IMR-90 (cell line): ENCODE results near the gene MLLT1. TPM values are rescaled to one million over a fixed set of nuclear protein-coding genes. Genes with fewer than 3 reads are reported as not detected.

Experiments used
- ATAC-seq: fragments of 200-7000 bp; cut with Tn5 transposase; 2 replicates; pipeline ENCODE4 v1.9.1; 2020; ENCODE audit warnings: low read depth, mild to moderate bottlenecking, moderate library complexity
- BruUV-seq: library from RNA; stranded (reverse); fragments of 400-500 nt; replicated peaks from 2 replicates; lab custom pipeline; 2021; lab: Mats Ljungman, UMichigan
- CTCF ChIA-PET: fragments of 300-600 bp; formaldehyde crosslinking; extraction: SDS; loops from one replicate; lab custom pipeline; 2021; ENCODE audit warnings: antibody characterized with exemption; lab: Yijun Ruan, JAX
- POLR2A ChIA-PET: fragments of 300-600 bp; sonication (Branson Sonifier 250); formaldehyde crosslinking; loops from one replicate; lab custom pipeline; 2022; ENCODE audit warnings: antibody characterized with exemption; ENCODE audit not compliant: unreplicated experiment; lab: Charles Lee
- DNase-seq: peaks from one replicate; pipeline ENCODE4 v3.0.0; 2013
- H2AFZ ChIP-seq: replicated peaks from 2 replicates; pipeline ENCODE3; 2013; ENCODE audit warnings: low read length, mild to moderate bottlenecking; ENCODE audit not compliant: poor library complexity
- H2AK5ac ChIP-seq: 2 replicates; pipeline ENCODE4 v1.6.1; 2013; ENCODE audit warnings: low read depth, low read length, inconsistent platforms
- H2AK9ac ChIP-seq: replicated peaks from 2 replicates; pipeline ENCODE3; 2013; ENCODE audit warnings: mild to moderate bottlenecking, low read depth, low read length, moderate library complexity; ENCODE audit not compliant: poor library complexity
- H2BK120ac ChIP-seq: 2 replicates; pipeline ENCODE4 v1.6.1; 2013; ENCODE audit warnings: low read depth, low read length, inconsistent platforms
- H2BK15ac ChIP-seq: 3 replicates; pipeline ENCODE4 v1.6.1; 2013; ENCODE audit warnings: low read depth, low read length, inconsistent platforms
- H2BK20ac ChIP-seq: 2 replicates; pipeline ENCODE4 v1.6.1; 2013; ENCODE audit warnings: low read depth, mild to moderate bottlenecking, inconsistent platforms, low read length, moderate library complexity
- H2BK5ac ChIP-seq: 2 replicates; pipeline ENCODE4 v1.6.1; 2013; ENCODE audit warnings: mild to moderate bottlenecking, low read depth, low read length, inconsistent platforms; ENCODE audit not compliant: poor library complexity, severe bottlenecking
- H3K14ac ChIP-seq: replicated peaks from 2 replicates; pipeline ENCODE4 v1.6.1; 2013; ENCODE audit warnings: low read depth, low read length, inconsistent platforms
- H3K18ac ChIP-seq: 2 replicates; pipeline ENCODE4 v1.6.1; 2013; ENCODE audit warnings: low read depth, low read length, control low read depth
- H3K23ac ChIP-seq: 2 replicates; pipeline ENCODE4 v1.6.1; 2013; ENCODE audit warnings: low read depth, low read length, inconsistent platforms
- H3K27ac ChIP-seq: 2 replicates; pipeline ENCODE4 v1.5.1; 2013; ENCODE audit warnings: mild to moderate bottlenecking, control low read depth, low read length; ENCODE audit not compliant: insufficient read depth
- H3K27me3 ChIP-seq: 2 replicates; pipeline ENCODE4 v1.6.1; 2013; ENCODE audit warnings: low read length; ENCODE audit not compliant: control insufficient read depth, insufficient read depth
- H3K36me3 ChIP-seq: 2 replicates; pipeline ENCODE4 v1.6.1; 2013; ENCODE audit warnings: low read length, mixed read lengths; ENCODE audit not compliant: control insufficient read depth, insufficient read depth
- H3K4ac ChIP-seq: 2 replicates; pipeline ENCODE4 v1.6.1; 2013; ENCODE audit warnings: low read depth, low read length, inconsistent platforms
- H3K4me1 ChIP-seq: 2 replicates; pipeline ENCODE4 v1.6.1; 2013; ENCODE audit warnings: low read length, mixed read lengths; ENCODE audit not compliant: control insufficient read depth, insufficient read depth
- H3K4me2 ChIP-seq: 2 replicates; pipeline ENCODE4 v1.6.1; 2013; ENCODE audit warnings: low read depth, mild to moderate bottlenecking, control low read depth, low read length, moderate library complexity
- H3K4me3 ChIP-seq: 2 replicates; pipeline ENCODE4 v1.5.1; 2013; ENCODE audit warnings: low read depth, mild to moderate bottlenecking, control low read depth, low read length, moderate library complexity; ENCODE audit not compliant: insufficient read depth
- H3K56ac ChIP-seq: 2 replicates; pipeline ENCODE4 v1.6.1; 2013; ENCODE audit warnings: low read length, inconsistent platforms; ENCODE audit not compliant: insufficient read depth; ENCODE audit errors: extremely low read depth
- H3K79me1 ChIP-seq, 2 experiments: 2 replicates each; pipeline ENCODE4 v1.6.1; 2013; ENCODE audit warnings: low read length in 2 of 2, inconsistent platforms in 1 of 2, low read depth in 1 of 2
- H3K9ac ChIP-seq: 2 replicates; pipeline ENCODE4 v1.6.1; 2013; ENCODE audit warnings: low read depth, low read length, control low read depth
- H3K9me1 ChIP-seq: 2 replicates; pipeline ENCODE4 v1.6.1; 2013; ENCODE audit warnings: low read length, inconsistent platforms; ENCODE audit not compliant: insufficient read depth
- H3K9me3 ChIP-seq: 2 replicates; pipeline ENCODE4 v1.6.1; 2013; ENCODE audit warnings: low read length; ENCODE audit not compliant: control insufficient read depth, insufficient read depth
- H4K20me1 ChIP-seq: 2 replicates; pipeline ENCODE4 v1.6.1; 2013; ENCODE audit warnings: low read length, inconsistent platforms; ENCODE audit not compliant: insufficient read depth
- H4K5ac ChIP-seq: 2 replicates; pipeline ENCODE4 v1.6.1; 2013; ENCODE audit warnings: mild to moderate bottlenecking, low read depth, low read length, control low read depth
- H4K8ac ChIP-seq, 2 experiments: 2 replicates each; pipeline ENCODE4 v1.6.1; 2013; ENCODE audit warnings: low read depth in 2 of 2, low read length in 2 of 2, control low read depth in 1 of 2, inconsistent platforms in 1 of 2
- H4K91ac ChIP-seq: 2 replicates; pipeline ENCODE4 v1.6.1; 2013; ENCODE audit warnings: low read depth, low read length, inconsistent platforms; ENCODE audit not compliant: insufficient read depth
- BHLHE40 ChIP-seq: fragments of 150-350 bp; IDR thresholded peaks from 2 replicates; pipeline ENCODE4 v1.6.1; 2016; ENCODE audit warnings: mild to moderate bottlenecking, low read depth, low read length
- CEBPB ChIP-seq: IDR thresholded peaks from 2 replicates; pipeline ENCODE4 v1.6.1; 2012; ENCODE audit warnings: low read depth, low read length, improper control_type of control experiment
- CHD1 ChIP-seq: IDR thresholded peaks from 2 replicates; pipeline ENCODE4 v1.6.1; 2012; ENCODE audit warnings: low read depth, low read length, improper control_type of control experiment
- CTCF ChIP-seq: conservative IDR thresholded peaks from 2 replicates; pipeline ENCODE4 v1.5.1; 2012; ENCODE audit warnings: mild to moderate bottlenecking, low read depth, low read length, improper control_type of control experiment
- FOS ChIP-seq: fragments of 150-350 bp; IDR thresholded peaks from 2 replicates; pipeline ENCODE4 v1.6.1; 2016; ENCODE audit warnings: low read depth, low read length
- MAFK ChIP-seq: IDR thresholded peaks from 2 replicates; pipeline ENCODE4 v1.6.1; 2012; ENCODE audit warnings: low read depth, low read length, improper control_type of control experiment
- MAZ ChIP-seq: IDR thresholded peaks from 2 replicates; pipeline ENCODE4 v1.6.1; 2012; ENCODE audit warnings: low read depth, mild to moderate bottlenecking, low read length, improper control_type of control experiment, moderate library complexity, borderline replicate concordance
- MXI1 ChIP-seq: IDR thresholded peaks from 2 replicates; pipeline ENCODE4 v1.6.1; 2012; ENCODE audit warnings: low read depth, mild to moderate bottlenecking, low read length, moderate library complexity, borderline replicate concordance
- POLR2A ChIP-seq: IDR thresholded peaks from 2 replicates; pipeline ENCODE4 v1.6.1; 2012; ENCODE audit warnings: mild to moderate bottlenecking, low read depth, low read length
- RCOR1 ChIP-seq: IDR thresholded peaks from 2 replicates; pipeline ENCODE4 v1.6.1; 2012; ENCODE audit warnings: mild to moderate bottlenecking, low read length, improper control_type of control experiment; ENCODE audit not compliant: insufficient replicate concordance
- RFX5 ChIP-seq: IDR thresholded peaks from 2 replicates; pipeline ENCODE4 v1.8.0; 2012; ENCODE audit warnings: low read depth, mild to moderate bottlenecking, low read length, moderate library complexity
- SMC3 ChIP-seq: fragments of 150-350 bp; IDR thresholded peaks from 2 replicates; pipeline ENCODE4 v1.6.1; 2016; ENCODE audit warnings: low read depth, mild to moderate bottlenecking, antibody characterized with exemption, low read length, moderate library complexity
- USF2 ChIP-seq: fragments of 150-350 bp; IDR thresholded peaks from 2 replicates; pipeline ENCODE4 v1.6.1; 2017; ENCODE audit warnings: mild to moderate bottlenecking, antibody characterized with exemption, low read length, low read depth
- WGBS, 2 experiments: methylation state at CpG; one replicate each; pipeline versions ENCODE4 v1.1.5 to v1.1.7; 2013; ENCODE audit warnings: missing lambda C conversion rate in 2 of 2; ENCODE audit not compliant: insufficient read length in 1 of 2; ENCODE audit errors: extremely low coverage in 2 of 2; 5-methylcytosine and 5-hydroxymethylcytosine counted together
- dilution Hi-C: fragments of 300-500 bp; cut with HindIII; formaldehyde crosslinking; loops from one replicate; pipeline ENCODE4 v1.14.3; 2018; ENCODE audit warnings: low sequenced_read_pairs; ENCODE audit not compliant: unreplicated experiment
- in situ Hi-C: fragments of 300-500 bp; cut with MboI; formaldehyde crosslinking; loops from 3 replicates; pipeline ENCODE4 v1.14.3; 2019; ENCODE audit warnings: low sequenced_read_pairs, inconsistent platforms, mixed read lengths
- intact Hi-C: fragments of 100-400 bp; cut with micrococcal nuclease; formaldehyde crosslinking; loops from 2 replicates; pipeline ENCODE4 v1.10.0; 2022
- polyA plus RNA-seq, 3 experiments: library from polyadenylated mRNA; depleted of rRNA; stranded (reverse); fragments of >200 nt; gene quantifications; 2 replicates each; pipeline ENCODE4 v1.2.3, GENCODE V29; 2012; ENCODE audit warnings: low replicate concordance in 1 of 3
- total RNA-seq: library from RNA; depleted of rRNA; stranded (reverse); fragments of >200 nt; gene quantifications from 2 replicates; pipeline ENCODE4 v1.2.3, GENCODE V29; 2012

Gene MLLT1
- total and polyA plus RNA-seq, 2 of the 4 experiments (the other 2 are of a cell fraction): 1.3 to 30.6 TPM

GRCh38 chr19:6260376-6260775 is 19.4 kb downstream of the MLLT1 start:
- CTCF ChIA-PET: no interaction called here

More at GRCh38 chr19:6260376-6260775, 19.4 kb downstream of the MLLT1 start:
- no peak overlapping the region for H4K91ac ChIP-seq
- no peak overlapping the region for H2BK20ac ChIP-seq
- H3K9me1 ChIP-seq: peaks cover 17% of the 10 kb centered on the region
- no peak overlapping the region for H3K18ac ChIP-seq
- DNase-seq (no peak), ATAC-seq (no peak)
- H3K27me3 ChIP-seq: no peaks in the 10 kb centered on the region
- no peak overlapping the region for H4K8ac ChIP-seq
- WGBS, 2 experiments: 100% methylated on average over 5 of the region's 9 CpGs; no CpG with 5 or more reads in 1 of the 2 experiments
- TF ChIP-seq MAZ (no peak), BHLHE40 (no peak), CHD1 (no peak), MAFK (no peak), CTCF (no peak), CEBPB (no peak), USF2 (no peak), RCOR1 (no peak), SMC3 (no peak), RFX5 (no peak), MXI1 (no peak), POLR2A (no peak), FOS (no peak)
- dilution Hi-C loops: no loop called here
- H3K4me3 ChIP-seq: no peak overlapping the region
- H2AK5ac ChIP-seq: no peak overlapping the region
- H2BK120ac ChIP-seq: no peak overlapping the region
- H3K4me1 ChIP-seq: peaks cover 22% of the 10 kb centered on the region
- H2AFZ ChIP-seq: peak overlapping the region; percentile 2
- no peak overlapping the region for H3K56ac ChIP-seq
- no peak overlapping the region for H4K5ac ChIP-seq
- H2AK9ac ChIP-seq: no peak overlapping the region
- H3K9ac ChIP-seq: no peak overlapping the region
- POLR2A ChIA-PET: no interaction called here
- H2BK15ac ChIP-seq: no peak overlapping the region
- no peak overlapping the region for H3K14ac ChIP-seq
- H3K4ac ChIP-seq: no peak overlapping the region
- H3K9me3 ChIP-seq: no peaks in the 10 kb centered on the region
- no peak overlapping the region for H2BK5ac ChIP-seq
- H4K20me1 ChIP-seq: peaks cover 63% of the 10 kb centered on the region
- no TSS peak for BruUV-seq
- in situ Hi-C loops: no loop called here
- no peak overlapping the region for H3K23ac ChIP-seq
- intact Hi-C loops: no loop called here
- H3K36me3 ChIP-seq: peaks cover 48% of the 10 kb centered on the region
- H3K27ac ChIP-seq: no peak overlapping the region
- H3K79me1 ChIP-seq: peaks cover 36 to 87% of the 10 kb centered on the region in 2 experiments
- no peak overlapping the region for H3K4me2 ChIP-seq
